NB4 (cell line): ENCODE results near the gene GLCE.

Experiments used
- CTCF ChIP-seq: IDR thresholded peaks from one replicate; pipeline ENCODE4 v1.5.1; 2012; ENCODE audit warnings: low read depth, low read length
- MYC ChIP-seq: IDR thresholded peaks from 2 replicates; pipeline ENCODE4 v1.6.1; 2011; ENCODE audit warnings: low read depth, low read length
- POLR2A ChIP-seq: IDR thresholded peaks from 2 replicates; pipeline ENCODE4 v1.6.1; 2011; ENCODE audit warnings: mild to moderate bottlenecking; ENCODE audit not compliant: insufficient read length; ENCODE audit errors: extremely low read depth

DNA sequence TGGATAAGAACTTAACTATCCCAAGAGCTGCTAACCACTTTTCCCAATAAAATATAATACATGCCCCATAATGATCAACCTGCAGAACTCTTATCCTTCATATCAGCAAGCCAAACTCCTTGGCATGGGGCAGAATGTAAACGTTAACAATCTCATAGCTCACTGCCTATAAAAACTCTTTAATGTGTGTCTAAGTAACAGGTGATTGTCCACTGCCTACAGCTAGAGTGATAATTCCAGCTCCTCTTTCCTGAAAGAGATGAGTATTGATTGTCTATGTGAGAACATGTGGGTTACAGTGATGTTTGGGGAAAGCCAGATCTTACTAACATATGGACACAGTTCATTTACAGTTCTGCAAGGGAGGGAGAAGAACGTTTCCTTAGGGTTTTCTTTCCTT lies 11.3 kb upstream of the GLCE start:
- no peak for TF ChIP-seq CTCF
- TF ChIP-seq POLR2A = no peak
- no peak for TF ChIP-seq MYC
